HG03064 (cell line): Measurements from ENCODE around the gene ATP2C1.
"Not testable (repeated sequence)": the region's sequence is repeated elsewhere in the genome, so short reads cannot be mapped to it uniquely, and the experiment has no call there.

Experiments
- ATAC-seq: cut with Tn5 transposase; IDR thresholded peaks from one replicate; pipeline ENCODE4 v1.9.1; 2021; ENCODE audit warnings: low read depth; ENCODE audit not compliant: unreplicated experiment

Gene ATP2C1

DNA sequence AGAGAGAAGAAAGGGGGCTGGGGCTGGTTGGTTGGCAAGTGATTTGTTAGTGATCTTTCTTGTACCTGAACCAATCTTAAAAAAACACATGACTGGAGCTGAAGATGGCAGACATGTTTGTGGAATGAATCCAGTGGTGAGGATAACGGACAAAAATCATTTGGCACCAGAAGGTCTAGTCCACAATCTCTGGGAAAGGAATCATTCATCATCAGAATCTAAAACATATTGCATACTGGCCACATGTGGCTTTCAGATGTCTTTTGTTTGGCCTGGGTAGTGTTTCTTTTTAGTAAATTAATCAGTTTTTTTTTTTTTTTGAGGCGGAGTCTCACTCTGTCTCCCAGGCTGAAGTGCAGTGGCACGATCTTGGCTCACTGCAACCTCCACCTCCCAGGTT lies 137.8 kb downstream of the ATP2C1 start:
- no peak for ATAC-seq

DNA sequence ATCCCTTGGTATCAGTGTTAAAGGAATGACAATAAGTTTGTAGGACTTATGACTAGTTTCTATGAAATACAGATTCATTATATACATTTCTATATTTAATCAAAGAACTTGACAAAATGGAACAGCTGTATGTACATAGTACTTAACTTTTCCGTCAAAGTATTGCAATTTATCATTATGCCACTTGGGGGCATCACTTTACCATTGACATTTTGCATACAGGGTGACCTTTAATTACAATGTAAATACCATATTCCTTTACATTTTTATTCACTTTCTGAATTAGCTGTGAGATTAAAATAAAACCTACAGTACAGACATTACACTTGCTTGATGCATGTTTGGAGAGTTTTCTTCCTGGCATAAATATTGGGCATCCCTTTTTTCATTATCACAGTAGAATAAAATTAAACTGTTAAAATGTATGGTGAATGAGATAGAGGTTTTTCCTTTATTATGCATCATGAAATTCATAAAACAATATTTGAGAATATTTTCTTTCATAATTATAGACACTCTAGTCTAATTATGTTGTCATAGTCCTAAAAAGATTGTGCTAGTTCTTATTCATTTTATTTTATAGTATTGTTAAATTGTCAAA lies 139.7 kb downstream of the ATP2C1 start:
- no peak for ATAC-seq

DNA sequence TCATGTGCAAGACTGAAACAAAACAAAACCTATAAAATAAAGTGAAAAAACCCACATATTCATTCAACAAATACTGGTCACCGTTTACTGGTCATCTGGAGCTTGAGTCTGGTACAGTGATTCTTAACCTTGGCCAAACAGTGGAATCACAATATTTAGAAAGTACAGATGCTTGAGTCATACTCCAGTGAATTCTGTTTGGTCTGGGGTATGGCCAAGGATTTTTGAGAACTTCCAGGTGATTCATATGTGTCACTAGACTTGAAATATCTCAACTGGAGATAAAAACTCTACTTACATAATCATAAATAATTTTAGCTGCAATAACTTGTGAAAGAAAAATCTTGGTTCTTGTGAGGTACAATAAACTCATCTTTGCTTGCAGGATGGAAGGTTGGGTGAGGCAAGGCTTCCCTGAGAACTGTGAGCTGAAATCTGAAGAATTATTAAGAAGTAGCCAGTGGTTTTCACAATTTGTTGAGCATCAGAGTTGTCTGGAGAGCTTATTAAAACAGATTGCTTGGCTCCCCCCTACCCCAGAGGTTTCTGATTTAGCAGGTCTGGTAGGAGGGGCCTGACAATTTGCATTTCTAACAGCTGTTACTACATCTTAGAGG lies 142.4 kb downstream of the ATP2C1 start:
- ATAC-seq = no peak

DNA sequence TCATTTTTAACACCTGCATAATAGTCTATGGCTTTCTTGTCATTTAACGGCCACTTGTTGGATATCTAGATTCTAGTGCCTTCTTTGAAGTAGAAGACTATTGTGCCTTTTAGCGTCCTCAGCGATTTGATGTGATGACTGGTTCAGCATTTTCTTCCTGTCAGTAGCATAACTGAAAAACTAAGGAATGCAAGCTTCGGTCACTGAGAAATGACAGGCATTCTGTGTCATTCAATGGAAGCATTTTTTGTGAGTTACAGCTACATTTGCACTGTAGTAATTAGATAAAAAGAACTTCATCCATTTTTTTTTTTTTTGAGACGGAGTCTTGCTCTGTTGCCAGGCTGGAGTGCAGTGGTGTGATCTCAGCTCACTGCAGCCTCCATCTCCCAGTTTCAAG lies 143.1 kb downstream of the ATP2C1 start:
- ATAC-seq = no peak

DNA sequence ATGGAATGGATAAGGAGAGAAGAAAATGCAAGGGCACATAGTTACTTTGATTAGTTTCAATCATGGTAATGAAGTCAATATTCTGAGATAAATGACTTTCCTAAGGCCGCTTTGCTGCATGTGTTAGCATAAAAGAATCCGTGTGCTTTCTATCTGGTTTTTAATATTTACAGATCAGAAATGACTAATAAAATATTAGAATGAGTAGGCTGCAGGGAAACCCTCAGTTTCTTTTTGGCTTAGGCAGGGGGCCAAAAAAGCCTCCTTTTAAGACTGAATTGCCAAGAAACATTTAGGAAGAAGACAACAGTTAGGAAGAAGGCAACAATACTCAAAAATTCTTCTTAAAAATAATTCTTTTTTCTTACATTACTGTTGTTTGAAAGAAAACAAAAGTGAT lies 144.4 kb downstream of the ATP2C1 start:
- ATAC-seq = no peak

DNA sequence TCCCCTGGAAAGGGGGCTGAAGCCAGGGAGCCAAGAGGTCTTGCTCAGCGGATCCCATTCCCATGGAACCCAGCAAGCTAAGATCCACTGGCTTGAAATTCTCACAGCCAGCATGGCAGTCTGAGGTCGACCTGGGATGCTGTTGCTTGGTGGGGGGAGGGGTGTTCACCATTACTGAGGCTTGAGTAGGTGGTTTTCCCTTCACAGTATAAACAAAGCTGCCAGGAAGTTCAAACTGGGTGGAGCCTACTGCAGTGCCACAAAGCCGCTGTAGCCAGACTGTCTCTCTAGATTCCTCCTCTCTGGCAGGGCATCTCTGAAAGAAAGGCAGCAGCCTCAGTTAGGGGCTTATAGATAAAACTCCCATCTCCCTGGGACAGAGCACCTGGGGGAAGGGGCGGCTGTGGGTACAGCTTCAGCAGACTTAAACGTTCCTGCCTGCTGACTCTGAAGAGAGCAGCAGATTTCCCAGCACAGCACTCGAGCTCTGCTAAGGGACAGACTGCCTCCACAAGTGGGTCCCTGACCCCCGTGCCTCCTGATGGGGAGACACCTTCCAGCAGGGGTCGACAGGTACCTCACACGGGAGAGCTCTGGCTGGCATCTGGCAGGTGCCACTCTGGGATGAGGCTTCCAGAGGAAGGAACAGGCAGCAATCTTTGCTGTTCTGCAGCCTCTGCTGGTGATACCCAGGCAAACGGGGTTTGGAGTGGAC lies 148.5 kb downstream of the ATP2C1 start:
- ATAC-seq = not testable (repeated sequence)

DNA sequence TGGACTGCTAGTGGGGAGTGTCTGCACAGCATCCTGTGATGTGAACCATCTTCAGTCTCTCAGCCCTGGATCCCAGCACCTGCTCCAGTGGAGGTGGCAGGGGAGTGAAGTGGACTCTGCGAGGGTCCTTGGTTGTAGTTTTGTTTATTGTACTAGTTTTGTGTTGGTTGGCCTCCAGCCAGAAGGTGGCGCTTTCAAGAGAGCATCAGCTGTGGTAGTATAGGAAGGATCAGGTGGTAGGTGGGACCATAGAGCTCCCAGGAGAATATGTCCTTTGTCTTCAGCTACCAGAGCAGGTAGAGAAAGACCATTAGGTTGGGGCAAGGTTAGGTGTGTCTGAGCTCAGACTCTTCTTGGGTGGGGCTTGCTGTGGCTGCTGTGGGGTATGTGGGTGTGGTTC lies 153.7 kb downstream of the ATP2C1 start:
- ATAC-seq = no peak

DNA sequence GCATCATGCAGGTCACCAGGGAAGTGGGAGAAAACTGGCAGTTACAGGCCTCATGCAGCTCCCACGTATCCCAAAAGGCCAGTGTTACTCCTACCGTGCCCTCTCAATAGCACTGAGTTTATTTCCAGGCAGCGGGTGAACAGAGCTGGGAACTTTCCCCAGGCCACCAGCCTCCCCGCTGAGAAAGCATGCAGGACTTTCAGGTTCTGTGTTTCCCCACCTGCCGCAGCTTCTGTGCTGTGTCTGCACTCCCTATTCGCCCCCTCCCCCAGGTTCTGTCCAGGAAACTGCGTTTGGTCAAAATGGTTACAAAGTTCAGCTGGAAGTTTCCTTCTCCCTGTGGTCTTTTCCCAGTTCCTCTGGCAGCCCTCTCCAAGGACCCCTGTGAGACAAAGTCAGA lies 154.1 kb downstream of the ATP2C1 start:
- no peak for ATAC-seq

DNA sequence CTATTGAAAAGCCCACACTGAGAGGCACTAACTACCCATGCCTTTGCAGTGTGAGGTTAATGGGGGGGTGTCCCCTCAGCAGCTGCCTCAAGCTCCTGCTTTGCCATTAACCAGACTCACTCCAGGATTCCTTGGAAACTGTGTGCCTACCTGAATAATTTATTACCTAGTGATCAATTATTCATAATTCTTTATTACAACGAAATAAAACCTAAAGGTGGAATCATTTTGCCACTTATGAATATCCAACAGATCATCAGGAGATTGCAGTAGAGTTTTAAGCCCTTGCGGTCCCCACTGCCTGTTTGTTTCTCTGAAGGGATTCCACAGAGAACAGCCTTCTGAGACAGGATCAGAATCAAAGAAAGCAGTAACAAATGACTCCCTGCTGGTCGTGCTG lies 156.1 kb downstream of the ATP2C1 start:
- ATAC-seq = no peak

DNA sequence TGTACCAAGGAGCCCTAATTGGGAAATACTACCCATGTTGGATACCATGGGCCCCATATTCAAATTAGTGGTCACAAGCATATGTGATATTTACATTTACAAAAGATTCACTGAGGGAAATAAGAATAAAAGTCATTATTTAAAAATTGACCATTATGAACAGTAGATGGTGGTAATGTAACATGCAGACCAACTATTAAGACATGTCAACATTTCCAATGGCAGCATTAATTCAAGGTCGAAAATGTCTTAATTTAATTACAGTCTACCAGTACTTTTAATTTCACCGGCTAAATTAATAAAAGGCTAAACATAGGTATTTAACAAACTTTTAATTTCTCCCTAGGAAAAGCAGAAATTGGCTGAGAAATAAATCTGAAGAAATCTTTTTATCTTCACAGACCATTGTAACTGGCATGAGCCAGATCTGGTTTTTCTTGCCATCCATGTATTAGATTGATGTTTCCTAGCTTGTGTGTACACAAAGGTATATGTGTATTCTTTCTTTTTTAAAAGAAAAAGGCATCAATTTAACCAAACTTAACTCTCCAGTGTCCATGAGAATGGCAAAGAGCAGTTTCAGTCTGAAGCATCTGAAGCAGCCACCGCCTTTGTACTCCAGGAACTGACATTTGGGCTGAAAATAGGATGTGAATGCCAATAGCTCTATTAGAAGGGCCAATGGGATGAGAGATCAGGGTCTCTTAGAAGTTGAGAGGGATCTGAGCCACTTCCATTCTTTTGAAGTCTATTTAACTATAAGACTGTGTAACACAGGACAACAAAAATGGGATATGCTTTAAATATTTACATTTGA lies 159.4 kb downstream of the ATP2C1 start:
- ATAC-seq = no peak
